HG03432 (cell line): ENCODE measurements around the gene KCNG4.
"Not testable (repeated sequence)": the region's sequence is repeated elsewhere in the genome, so short reads cannot be mapped to it uniquely, and the experiment has no call there.

Experiments used
- ATAC-seq: cut with Tn5 transposase; IDR thresholded peaks from one replicate; pipeline ENCODE4 v1.9.1; 2021; ENCODE audit warnings: mild to moderate bottlenecking, moderate library complexity; ENCODE audit not compliant: unreplicated experiment

The KCNG4 gene

GRCh38 chr16:84209989-84210388 is 29.8 kb downstream of the KCNG4 start:
- no peak for ATAC-seq

- no peak for ATAC-seq
These were observed 31.9 kb downstream of the KCNG4 start for GRCh38 chr16:84207879-84208278.

- ATAC-seq = no peak
These were observed 32.6 kb downstream of the KCNG4 start for GRCh38 chr16:84207251-84207650.

- no peak for ATAC-seq
These were observed 33.7 kb downstream of the KCNG4 start for GRCh38 chr16:84205976-84206691.

- not testable (repeated sequence) for ATAC-seq
These were observed 34.7 kb downstream of the KCNG4 start for GRCh38 chr16:84205123-84205522.

- ATAC-seq = not testable (repeated sequence)
These were observed 35.3 kb downstream of the KCNG4 start for GRCh38 chr16:84204551-84204950.

GRCh38 chr16:84199861-84200260 is 40.0 kb downstream of the KCNG4 start:
- no peak for ATAC-seq

- no peak for ATAC-seq
These were observed 40.7 kb downstream of the KCNG4 start for GRCh38 chr16:84199097-84199496.

- ATAC-seq = no peak
These were observed 41.4 kb downstream of the KCNG4 start for GRCh38 chr16:84198401-84198800.

- no peak for ATAC-seq
These were observed 42.2 kb downstream of the KCNG4 start for GRCh38 chr16:84197466-84198128.

GRCh38 chr16:84196727-84197394 is 43.0 kb downstream of the KCNG4 start:
- no peak for ATAC-seq

GRCh38 chr16:84196101-84196500 is 43.7 kb downstream of the KCNG4 start:
- ATAC-seq = no peak

GRCh38 chr16:84195201-84196093 is 44.4 kb downstream of the KCNG4 start:
- no peak for ATAC-seq

- ATAC-seq = peak; percentile 63
These were observed 45.2 kb downstream of the KCNG4 start for GRCh38 chr16:84194470-84195200.

GRCh38 chr16:84194018-84194417 is 45.8 kb downstream of the KCNG4 start:
- ATAC-seq = no peak

GRCh38 chr16:84193480-84193879 is 46.3 kb downstream of the KCNG4 start:
- no peak for ATAC-seq

- ATAC-seq = no peak
These were observed 48.3 kb downstream of the KCNG4 start for GRCh38 chr16:84191466-84191865.

GRCh38 chr16:84190731-84191388 is 49.0 kb downstream of the KCNG4 start, which contains the start of gene ADAD2:
ADAD2 (plus strand) TSS chr16:84191157; CDS start chr16:84191231, 74 bp downstream.
- no peak for ATAC-seq

GRCh38 chr16:84186685-84187437 is 53.0 kb downstream of the KCNG4 start, which contains the start of gene TAF1C:
TAF1C (minus strand) TSS chr16:84187057; CDS start chr16:84184988, 2,069 bp downstream.
- ATAC-seq = peak; percentile 96
